H9 (cell line): ENCODE results near the gene CDC42EP4. TPM values are rescaled to one million over a fixed set of nuclear protein-coding genes. Genes with fewer than 3 reads are reported as not detected.

Experiments
- DNase-seq: peaks from one replicate; pipeline ENCODE4 v3.0.0-alpha.2; 2017
- H2AFZ ChIP-seq: one replicate; pipeline ENCODE4 v1.6.1; 2013; ENCODE audit warnings: mild to moderate bottlenecking, low read length, control low read depth, moderate library complexity
- H2AK5ac ChIP-seq: 2 replicates; pipeline ENCODE4 v1.6.1; 2013; ENCODE audit warnings: low read length, control low read depth, mixed read lengths; ENCODE audit not compliant: insufficient read length
- H2BK120ac ChIP-seq: one replicate; pipeline ENCODE4 v1.6.1; 2013; ENCODE audit warnings: low read depth, mild to moderate bottlenecking, low read length, control low read depth, inconsistent platforms; ENCODE audit not compliant: poor library complexity, severe bottlenecking
- H2BK12ac ChIP-seq: 2 replicates; pipeline ENCODE4 v1.6.1; 2013; ENCODE audit warnings: low read length, control low read depth, mixed read lengths, low read depth; ENCODE audit not compliant: insufficient read length
- H2BK15ac ChIP-seq: 2 replicates; pipeline ENCODE4 v1.6.1; 2013; ENCODE audit warnings: low read depth, low read length, control low read depth
- H2BK20ac ChIP-seq: one replicate; pipeline ENCODE4 v1.6.1; 2013; ENCODE audit warnings: low read depth, mild to moderate bottlenecking, low read length, control low read depth, inconsistent platforms; ENCODE audit not compliant: poor library complexity, severe bottlenecking
- H2BK5ac ChIP-seq: 2 replicates; pipeline ENCODE4 v1.6.1; 2013; ENCODE audit warnings: low read length, control low read depth, mixed read lengths; ENCODE audit not compliant: insufficient read length
- H3K14ac ChIP-seq: 2 replicates; pipeline ENCODE4 v1.6.1; 2013; ENCODE audit warnings: low read length, control low read depth; ENCODE audit not compliant: insufficient read depth
- H3K18ac ChIP-seq: 2 replicates; pipeline ENCODE4 v1.6.1; 2013; ENCODE audit warnings: low read depth, mild to moderate bottlenecking, mixed read lengths, low read length, control low read depth; ENCODE audit not compliant: insufficient read length
- H3K23ac ChIP-seq: 2 replicates; pipeline ENCODE4 v1.6.1; 2013; ENCODE audit warnings: low read length, control low read depth, mixed read lengths, low read depth; ENCODE audit not compliant: insufficient read length
- H3K23me2 ChIP-seq: 2 replicates; pipeline ENCODE4 v1.6.1; 2013; ENCODE audit warnings: low read depth, mild to moderate bottlenecking, mixed read lengths, low read length, control low read depth; ENCODE audit not compliant: insufficient read length, poor library complexity, severe bottlenecking
- H3K27ac ChIP-seq: 2 replicates; pipeline ENCODE4 v1.5.1; 2013; ENCODE audit warnings: low read length, control low read depth, mixed read lengths, low read depth; ENCODE audit not compliant: insufficient read length
- H3K27me3 ChIP-seq: 2 replicates; pipeline ENCODE4 v1.6.1; 2013; ENCODE audit warnings: low read length, control low read depth, inconsistent platforms; ENCODE audit not compliant: insufficient read depth
- H3K4ac ChIP-seq: 2 replicates; pipeline ENCODE4 v1.6.1; 2013; ENCODE audit warnings: low read depth, mild to moderate bottlenecking, control low read depth, inconsistent platforms, low read length, moderate library complexity
- H3K4me1 ChIP-seq: 2 replicates; pipeline ENCODE4 v1.6.1; 2013; ENCODE audit warnings: low read length, control low read depth, inconsistent platforms; ENCODE audit not compliant: insufficient read depth
- H3K4me2 ChIP-seq: 2 replicates; pipeline ENCODE4 v1.6.1; 2013; ENCODE audit warnings: low read length, control low read depth, mixed read lengths; ENCODE audit not compliant: insufficient read length, insufficient read depth
- H3K56ac ChIP-seq: 2 replicates; pipeline ENCODE4 v1.6.1; 2013; ENCODE audit warnings: low read depth, mild to moderate bottlenecking, mixed read lengths, low read length, control low read depth; ENCODE audit not compliant: insufficient read length
- H3K79me1 ChIP-seq: 2 replicates; pipeline ENCODE4 v1.6.1; 2013; ENCODE audit warnings: low read depth, mild to moderate bottlenecking, moderate library complexity, low read length, control low read depth, inconsistent platforms; ENCODE audit not compliant: insufficient read depth, poor library complexity, severe bottlenecking
- H3K79me2 ChIP-seq: 2 replicates; pipeline ENCODE4 v1.6.1; 2013; ENCODE audit warnings: low read length, control low read depth, inconsistent platforms; ENCODE audit not compliant: insufficient read depth
- H3K9ac ChIP-seq: 2 replicates; pipeline ENCODE4 v1.6.1; 2013; ENCODE audit warnings: low read length, control low read depth, mixed read lengths; ENCODE audit not compliant: insufficient read length; ENCODE audit errors: extremely low read depth
- H3K9me3 ChIP-seq: one replicate; pipeline ENCODE4 v1.6.1; 2013; ENCODE audit warnings: low read depth, low read length, inconsistent platforms; ENCODE audit not compliant: control insufficient read depth
- H3T11ph ChIP-seq: one replicate; pipeline ENCODE4 v1.6.1; 2013; ENCODE audit warnings: mild to moderate bottlenecking, low read length, control low read depth, inconsistent platforms
- H4K20me1 ChIP-seq: one replicate; pipeline ENCODE4 v1.6.1; 2013; ENCODE audit not compliant: control insufficient read depth, insufficient read length, insufficient read depth
- H4K5ac ChIP-seq: 2 replicates; pipeline ENCODE4 v1.6.1; 2013; ENCODE audit warnings: low read depth, mild to moderate bottlenecking, mixed read lengths, low read length, control low read depth; ENCODE audit not compliant: insufficient read length
- H4K8ac ChIP-seq: replicated peaks from 2 replicates; pipeline ENCODE4 v1.6.1; 2013; ENCODE audit warnings: low read length, control low read depth, mixed read lengths, low read depth; ENCODE audit not compliant: insufficient read length
- H4K91ac ChIP-seq: 2 replicates; pipeline ENCODE4 v1.6.1; 2013; ENCODE audit warnings: low read depth, mild to moderate bottlenecking, moderate library complexity, mixed read lengths, low read length, control low read depth; ENCODE audit not compliant: insufficient read length
- H3K27ac Mint-ChIP-seq, 3 experiments: 2 replicates in 2 of 3; 3 replicates in 1 of 3; pipeline ENCODE4 v1.8.0; 2020 to 2021; ENCODE audit warnings: mixed read lengths in 3 of 3, mild to moderate bottlenecking in 1 of 3, moderate library complexity in 1 of 3
- H3K27me3 Mint-ChIP-seq: 2 replicates; pipeline ENCODE4 v1.8.0; 2021; ENCODE audit warnings: low read depth, mild to moderate bottlenecking, moderate library complexity, mixed read lengths
- H3K36me3 Mint-ChIP-seq, 3 experiments: 2 replicates in 2 of 3; 3 replicates in 1 of 3; pipeline ENCODE4 v1.8.0; 2020 to 2021; ENCODE audit warnings: low read depth in 3 of 3, mixed read lengths in 3 of 3; ENCODE audit not compliant: insufficient read depth in 1 of 3
- H3K4me1 Mint-ChIP-seq, 2 experiments: 2 replicates each; pipeline ENCODE4 v1.8.0; 2020; ENCODE audit warnings: mixed read lengths in 2 of 2
- H3K4me3 Mint-ChIP-seq, 2 experiments: 2 replicates in 1 of 2; 3 replicates in 1 of 2; pipeline ENCODE4 v1.8.0; 2020 to 2021; ENCODE audit warnings: mild to moderate bottlenecking in 2 of 2, mixed read lengths in 2 of 2, moderate library complexity in 1 of 2
- H3K9me3 Mint-ChIP-seq, 2 experiments: 2 replicates in 1 of 2; 3 replicates in 1 of 2; pipeline ENCODE4 v1.8.0; 2020; ENCODE audit warnings: mild to moderate bottlenecking in 2 of 2, mixed read lengths in 2 of 2, moderate library complexity in 1 of 2
- CTCF ChIP-seq: fragments of 200-600 bp; sonication (generic); conservative IDR thresholded peaks from 3 replicates; pipeline ENCODE4 v1.8.0; 2021; ENCODE audit warnings: antibody characterized with exemption, mild to moderate bottlenecking
- WGBS: extraction: QIAGEN DNeasy Blood & Tissue Kit; methylation state at CpG from one replicate; pipeline ENCODE4 v1.1.7; 2013; ENCODE audit warnings: missing lambda C conversion rate, low lambda C conversion rate, mixed read lengths; ENCODE audit not compliant: insufficient read length; ENCODE audit errors: extremely low coverage; 5-methylcytosine and 5-hydroxymethylcytosine counted together
- total RNA-seq: library from RNA; stranded (reverse); gene quantifications from 2 replicates; pipeline ENCODE4 v1.2.1, GENCODE V29; 2021

The CDC42EP4 gene
- total RNA-seq, 1 experiment from 2014 or later: 27.1 TPM

GRCh38 chr17:73317513-73318426 is 6.0 kb upstream of the CDC42EP4 start:
- Histone ChIP-seq H2AK5ac (no peak overlapping the region), H3K23me2 (no peaks in the 10 kb centered on the region), H3K27me3 (no peaks in the 10 kb centered on the region), H3K9me3 (no peaks in the 10 kb centered on the region), H3K9ac (no peak overlapping the region), H4K5ac (no peak overlapping the region), H2BK15ac (no peak overlapping the region), H3K27ac (no peak overlapping the region), H3K79me2 (no peaks in the 10 kb centered on the region), H2BK20ac (no peak overlapping the region), H3K4ac (no peak overlapping the region), H4K20me1 (no peaks in the 10 kb centered on the region), H2BK12ac (no peak overlapping the region), H2AFZ (no peak overlapping the region), H3T11ph (no peak overlapping the region), H3K18ac (no peak overlapping the region), H3K4me2 (no peak overlapping the region), H3K4me1 (no peaks in the 10 kb centered on the region), H4K91ac (no peak overlapping the region), H3K79me1 (no peaks in the 10 kb centered on the region), H3K23ac (no peak overlapping the region), H3K56ac (no peak overlapping the region), H3K14ac (no peak overlapping the region), H4K8ac (no peak overlapping the region), H2BK120ac (no peak overlapping the region), H2BK5ac (no peak overlapping the region)
- Mint-ChIP-seq H3K9me3 (peaks cover 0 to 3% of the 10 kb centered on the region in 2 experiments; a peak in 1 of 5 replicates), H3K36me3 (no peaks in the 10 kb centered on the region), H3K27me3 (peaks cover 23% of the 10 kb centered on the region), H3K4me3 (no peak overlapping the region), H3K4me1 (peaks cover 29 to 31% of the 10 kb centered on the region in 2 experiments), H3K27ac (no peak overlapping the region)
- DNase-seq: peak; percentile 22
- no peak for TF ChIP-seq CTCF
- no CpG with 5 or more reads among the region's 9 CpGs for WGBS
